Renal cortex interstitium (tissue), 11 donors: Measurements from ENCODE around the gene UTP3. TPM values are rescaled to one million over a fixed set of nuclear protein-coding genes. Genes with fewer than 3 reads are reported as not detected.
"Not testable (repeated sequence)": the region's sequence is repeated elsewhere in the genome, so short reads cannot be mapped to it uniquely, and the experiment has no call there.

ENCODE experiments used
- DNase-seq, 11 donors: peaks; one replicate each; pipeline ENCODE4 v3.0.0-alpha.2; 2013; ENCODE audit warnings: low read depth in 9 of 11, low spot score in 4 of 11; ENCODE audit errors: extremely low read depth in 1 of 11
- polyA plus RNA-seq, 3 donors: library from polyadenylated mRNA; unstranded; fragments of 120-200 nt; gene quantifications; one replicate each; pipeline ENCODE4 v1.2.1, GENCODE V29; 2013; ENCODE audit not compliant: insufficient read length in 3 of 3

UTP3 gene
- polyA plus RNA-seq, 3 donors: 41.4 to 56.0 (median 49.5) TPM

DNA sequence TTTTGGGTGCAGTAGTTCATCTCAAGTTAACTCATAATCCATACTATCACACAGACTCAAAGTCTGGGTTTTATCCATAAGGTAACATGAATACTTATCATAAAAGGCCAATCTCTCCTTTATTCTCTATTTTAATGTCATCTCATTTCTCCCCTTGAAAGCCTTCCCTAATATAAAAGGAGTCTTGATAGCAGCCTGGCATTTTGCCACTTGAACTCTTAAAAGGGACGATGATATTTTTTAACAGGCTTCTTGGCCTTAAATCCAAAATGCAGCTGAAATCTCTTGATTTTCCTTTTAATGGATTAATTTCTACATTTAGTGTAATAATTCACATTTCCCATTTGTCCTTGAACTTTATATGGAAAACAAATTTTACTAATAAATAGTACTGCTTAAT, 13.6 kb upstream of the UTP3 start:
- DNase-seq: no peak

- no peak for DNase-seq
These were observed 11.7 kb upstream of the UTP3 start for GRCh38 chr4:70676554-70677090.

GRCh38 chr4:70678383-70678999, 9.8 kb upstream of the UTP3 start:
- no peak for DNase-seq

DNA sequence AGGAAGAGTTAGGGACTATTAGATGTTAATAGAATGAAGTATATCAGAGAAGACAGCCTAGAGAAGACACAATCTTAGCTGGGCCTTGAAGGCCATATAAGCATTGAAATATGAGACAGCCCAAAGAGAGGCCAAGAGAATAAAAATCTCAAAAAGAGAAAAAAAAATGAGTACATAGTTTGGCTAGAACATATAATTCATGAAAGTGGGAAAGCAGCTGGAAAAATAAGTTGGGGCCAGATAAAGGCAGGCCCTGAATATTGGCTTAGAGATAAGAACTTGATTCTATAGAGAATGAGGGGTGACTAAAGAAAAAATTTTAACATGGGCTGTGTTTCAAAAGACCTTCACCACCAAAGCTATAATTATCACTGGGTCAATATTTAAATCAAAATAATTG, 7.4 kb upstream of the UTP3 start:
- DNase-seq: peak in 6 of 11 donors; percentile 31 to 63 (median 51)

- DNase-seq: peak in 2 of 11 donors; percentile 4 to 20
These were observed 6.6 kb upstream of the UTP3 start for GRCh38 chr4:70681704-70682103.

- DNase-seq: not testable (repeated sequence)
These were observed 6.2 kb upstream of the UTP3 start for GRCh38 chr4:70682142-70682541.

DNA sequence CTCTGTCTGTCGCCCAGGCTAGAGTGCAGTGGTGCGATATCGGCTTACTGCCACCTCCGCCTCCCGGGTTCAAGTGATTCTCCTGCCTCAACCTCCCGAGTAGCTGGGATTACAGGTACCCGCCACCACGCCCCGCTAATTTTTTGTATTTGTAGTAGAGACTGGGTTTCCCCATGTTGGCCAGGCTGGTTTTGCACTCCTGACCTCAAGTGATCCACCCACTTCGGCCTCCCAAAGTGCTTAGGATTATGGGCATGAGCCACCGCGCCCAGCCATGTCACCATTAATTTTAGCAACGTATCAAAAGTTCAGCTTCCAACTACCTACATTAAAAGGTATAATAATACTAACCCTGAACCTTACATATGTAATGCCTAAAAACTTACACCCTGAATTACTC, 940 bp upstream of the UTP3 start:
- DNase-seq: no peak

DNA sequence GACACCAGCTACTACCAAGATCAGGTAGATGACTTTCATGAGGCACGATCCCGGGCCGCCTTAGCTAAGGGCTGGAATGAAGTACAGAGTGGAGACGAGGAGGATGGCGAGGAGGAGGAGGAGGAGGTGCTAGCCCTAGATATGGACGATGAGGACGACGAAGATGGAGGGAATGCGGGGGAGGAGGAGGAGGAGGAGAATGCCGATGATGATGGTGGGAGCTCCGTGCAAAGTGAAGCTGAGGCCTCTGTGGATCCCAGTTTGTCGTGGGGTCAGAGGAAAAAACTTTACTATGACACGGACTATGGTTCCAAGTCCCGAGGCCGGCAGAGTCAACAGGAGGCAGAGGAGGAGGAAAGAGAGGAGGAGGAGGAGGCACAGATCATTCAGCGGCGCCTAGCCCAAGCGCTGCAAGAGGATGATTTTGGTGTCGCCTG, 481 bp downstream of the UTP3 start:
- peak in 1 of 11 donors; percentile 18 for DNase-seq

DNA sequence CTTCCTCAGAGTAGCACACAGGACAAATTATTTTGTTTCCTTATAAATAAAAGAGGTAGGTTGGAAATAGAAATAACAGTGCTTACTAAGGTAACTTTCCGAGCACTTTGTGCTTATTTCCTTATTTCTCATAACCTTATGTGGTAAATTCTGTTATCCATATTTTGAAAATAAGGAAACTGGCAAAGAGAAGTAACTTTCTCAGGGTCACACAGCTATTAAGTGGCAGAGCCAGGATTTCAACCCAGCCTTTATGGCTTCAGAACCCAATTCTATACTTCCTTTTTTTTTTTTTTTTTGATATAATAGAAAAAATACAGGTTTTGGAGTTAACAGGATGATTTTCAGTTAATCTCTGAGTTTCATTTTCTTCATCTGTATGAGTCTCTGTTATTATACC, 3.3 kb downstream of the UTP3 start:
- DNase-seq: no peak

- DNase-seq: not testable (repeated sequence)
These were observed 6.3 kb downstream of the UTP3 start for GRCh38 chr4:70694633-70695032.

DNA sequence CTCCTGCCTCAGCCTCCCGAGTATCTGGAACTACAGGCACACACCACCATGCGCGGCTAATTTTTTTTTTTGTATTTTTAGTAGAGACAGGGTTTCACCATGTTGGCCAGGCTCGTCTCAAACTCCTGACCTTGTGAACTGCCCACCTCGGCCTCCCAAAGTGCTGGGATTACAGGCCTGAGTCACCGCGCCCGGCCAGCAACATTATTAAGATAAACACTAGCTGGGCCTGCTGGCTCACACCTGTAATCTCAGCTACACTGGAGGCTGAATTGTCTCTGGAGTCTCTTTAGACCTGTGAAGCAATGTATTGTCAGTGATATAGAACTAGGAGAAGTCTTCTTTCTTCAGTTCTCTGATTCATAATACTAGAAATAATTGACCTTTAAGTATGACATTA, 10.1 kb downstream of the UTP3 start:
- DNase-seq: not testable (repeated sequence)

DNA sequence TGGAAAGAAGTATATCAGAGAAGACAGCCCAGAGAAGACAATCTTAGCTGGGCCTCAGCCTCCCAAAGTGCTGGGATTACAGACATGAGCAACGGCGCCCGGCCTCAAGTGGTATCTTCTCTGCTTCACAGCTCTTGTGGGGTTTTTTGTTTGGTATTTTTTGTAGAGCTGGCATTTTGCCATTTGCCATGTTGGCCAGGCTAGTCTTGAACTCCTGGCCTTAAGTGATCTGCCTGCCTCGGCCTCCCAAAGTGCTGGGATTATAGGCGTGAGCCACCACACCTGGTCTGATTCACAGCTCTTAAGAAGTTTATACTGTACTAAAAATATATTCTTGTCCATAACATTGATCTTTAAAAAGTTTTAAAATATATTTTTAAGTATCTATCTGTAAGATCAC, 12.4 kb downstream of the UTP3 start:
- no peak for DNase-seq

DNA sequence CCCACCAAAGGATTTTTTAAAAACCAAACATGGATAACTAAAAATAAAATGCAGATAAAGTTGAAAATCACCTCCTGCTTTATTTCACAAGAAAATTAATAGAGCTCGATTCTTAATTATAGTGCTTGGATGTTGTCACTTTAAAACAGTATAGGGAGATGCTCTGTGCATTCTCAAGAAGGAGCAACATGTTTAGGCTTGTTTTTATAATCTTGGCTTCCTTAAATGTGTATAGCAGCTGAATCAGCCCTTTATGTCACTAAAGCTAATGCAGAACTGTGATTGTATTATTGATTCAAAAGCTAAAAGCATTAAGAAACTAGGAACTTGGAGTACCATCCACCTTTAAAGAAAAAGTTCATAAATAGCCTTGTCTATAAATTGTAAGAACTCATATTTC, 12.9 kb downstream of the UTP3 start:
- DNase-seq: no peak

DNA sequence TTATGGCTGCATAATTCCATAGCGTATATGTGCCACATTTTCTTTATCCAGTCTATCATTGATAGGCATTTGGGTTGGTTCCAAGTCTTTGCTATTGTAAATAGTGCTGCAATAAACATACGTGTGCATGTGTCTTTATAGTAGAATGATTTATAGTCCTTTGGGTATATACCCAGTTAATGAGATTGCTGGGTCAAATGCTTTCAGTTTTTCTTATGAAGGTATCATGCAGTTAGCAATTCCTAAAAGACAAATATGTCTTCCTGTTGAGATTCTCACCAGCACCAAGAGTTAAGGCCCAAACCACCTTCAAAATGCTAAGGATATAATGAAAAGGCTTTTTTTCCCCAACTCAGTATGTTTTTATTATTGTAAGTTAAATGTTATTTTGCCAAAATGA, 14.3 kb downstream of the UTP3 start:
- DNase-seq: not testable (repeated sequence)

DNA sequence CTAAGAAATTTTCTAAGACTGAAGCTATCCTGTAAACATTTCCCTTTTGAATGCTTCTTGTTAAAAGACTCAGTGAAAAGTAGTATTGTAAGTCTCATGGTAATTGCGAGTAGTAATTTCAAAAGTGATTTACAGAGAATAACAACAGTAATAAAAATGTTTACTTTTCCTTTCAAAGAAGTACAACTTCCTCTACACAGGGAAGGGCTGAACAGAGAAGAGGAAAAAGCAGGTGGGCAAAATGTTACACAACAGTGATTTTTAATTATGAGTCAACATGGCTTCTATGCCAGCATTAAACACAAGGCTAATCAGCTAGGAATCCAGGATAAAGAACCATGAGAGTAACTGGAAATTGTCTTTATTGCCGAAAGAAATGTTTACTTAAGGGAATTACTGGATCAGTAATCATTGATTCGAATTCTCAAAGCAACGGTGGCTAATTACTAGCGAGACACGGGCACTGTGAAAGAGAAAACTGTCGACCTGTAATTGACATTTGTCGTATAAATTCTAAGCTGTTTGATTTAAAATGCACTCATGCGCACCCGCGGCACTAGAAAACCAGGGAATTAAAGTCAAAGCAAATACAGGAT, 15.4 kb downstream of the UTP3 start:
- DNase-seq: peak in 2 of 11 donors; percentile 68 to 69

GRCh38 chr4:70704215-70704930, 16.0 kb downstream of the UTP3 start:
- peak in 9 of 11 donors; percentile 71 to 90 (median 84) for DNase-seq

DNA sequence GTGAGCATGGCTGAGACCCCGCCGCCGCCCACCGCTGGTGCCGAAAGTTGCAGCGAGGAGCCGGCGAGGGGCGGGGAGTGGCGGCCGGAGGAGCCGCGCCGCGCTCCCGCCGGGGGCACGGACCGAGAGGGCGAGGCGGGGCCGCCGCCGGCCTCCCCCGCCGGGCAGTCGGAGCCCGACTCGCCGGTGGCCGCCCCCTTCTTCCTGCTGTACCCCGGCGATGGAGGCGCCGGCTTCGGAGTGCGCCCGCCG, 16.5 kb downstream of the UTP3 start:
- no peak for DNase-seq

- peak in 2 of 11 donors; percentile 50 to 58 for DNase-seq
These were observed 17.1 kb downstream of the UTP3 start for GRCh38 chr4:70705183-70706043.

DNA sequence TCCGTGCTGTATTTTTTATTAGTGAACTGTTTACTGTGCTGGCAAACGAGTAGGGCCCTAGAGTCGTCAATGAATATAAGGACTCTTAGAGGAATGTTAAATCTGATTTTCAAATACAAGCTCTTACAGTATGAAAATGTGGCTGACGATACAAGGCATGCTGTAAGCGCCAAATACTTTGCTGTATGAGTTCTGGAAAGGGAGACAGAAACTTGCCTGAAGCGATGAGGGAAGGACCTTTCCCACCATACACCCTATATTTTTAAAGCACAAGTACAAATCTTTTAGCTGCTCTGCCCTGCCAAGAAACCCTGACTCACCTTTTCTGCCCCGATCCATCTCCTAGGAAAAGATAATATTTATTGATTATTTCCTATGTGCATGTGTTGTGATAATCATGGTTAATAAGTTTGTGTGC, 17.7 kb downstream of the UTP3 start:
- DNase-seq: no peak
